Measurements from ENCODE around the gene SSTR3.

Gene SSTR3

GRCh38 chr22:37231406-37232139 is 19.3 kb upstream of the SSTR3 start:
- H3K27ac ChIP-seq (ENCODE audit: low read depth, low read length, poor library complexity, severe bottlenecking), result peak overlapping the region; percentile 88
- no peaks in the 10 kb centered on the region for H3K9me2 ChIP-seq (ENCODE audit: low read depth, low read length)
- TF ChIP-seq CTCF (IDR thresholded peaks at IDR 0.05; ENCODE audit: low read length) (no peak), EZH2 (IDR thresholded peaks at IDR 0.05; ENCODE audit: borderline replicate concordance, low read length) (no peak)
- H4K20me1 ChIP-seq (ENCODE audit: insufficient read depth, low read length), result no peaks in the 10 kb centered on the region
- H3K4me1 ChIP-seq (ENCODE audit: insufficient read depth, low read length, severe bottlenecking), result peaks cover 71% of the 10 kb centered on the region
- H3K36me3 ChIP-seq (ENCODE audit: insufficient read depth, low read length), result peaks cover 78% of the 10 kb centered on the region
- H2AFZ ChIP-seq (ENCODE audit: low read length), result no peak overlapping the region
- H3K79me2 ChIP-seq (ENCODE audit: insufficient read depth, low read length), result no peaks in the 10 kb centered on the region
- H3K4me2 ChIP-seq (ENCODE audit: low read length), result peak overlapping the region; percentile 24; the same call in 1 of the 2 replicates
- H3F3A ChIP-seq (ENCODE audit: insufficient read depth, low read length), result no peaks in the 10 kb centered on the region
- no peaks in the 10 kb centered on the region for H3K9me3 ChIP-seq (ENCODE audit: low read length)
- no peak overlapping the region for H3K4me3 ChIP-seq (ENCODE audit: low read depth, low read length, poor library complexity, severe bottlenecking)
- no peak overlapping the region; the same call in 1 of the 2 replicates for H3K9ac ChIP-seq (ENCODE audit: low read length)
- no peaks in the 10 kb centered on the region for H3K27me3 ChIP-seq (ENCODE audit: insufficient read depth, low read length)

DNA sequence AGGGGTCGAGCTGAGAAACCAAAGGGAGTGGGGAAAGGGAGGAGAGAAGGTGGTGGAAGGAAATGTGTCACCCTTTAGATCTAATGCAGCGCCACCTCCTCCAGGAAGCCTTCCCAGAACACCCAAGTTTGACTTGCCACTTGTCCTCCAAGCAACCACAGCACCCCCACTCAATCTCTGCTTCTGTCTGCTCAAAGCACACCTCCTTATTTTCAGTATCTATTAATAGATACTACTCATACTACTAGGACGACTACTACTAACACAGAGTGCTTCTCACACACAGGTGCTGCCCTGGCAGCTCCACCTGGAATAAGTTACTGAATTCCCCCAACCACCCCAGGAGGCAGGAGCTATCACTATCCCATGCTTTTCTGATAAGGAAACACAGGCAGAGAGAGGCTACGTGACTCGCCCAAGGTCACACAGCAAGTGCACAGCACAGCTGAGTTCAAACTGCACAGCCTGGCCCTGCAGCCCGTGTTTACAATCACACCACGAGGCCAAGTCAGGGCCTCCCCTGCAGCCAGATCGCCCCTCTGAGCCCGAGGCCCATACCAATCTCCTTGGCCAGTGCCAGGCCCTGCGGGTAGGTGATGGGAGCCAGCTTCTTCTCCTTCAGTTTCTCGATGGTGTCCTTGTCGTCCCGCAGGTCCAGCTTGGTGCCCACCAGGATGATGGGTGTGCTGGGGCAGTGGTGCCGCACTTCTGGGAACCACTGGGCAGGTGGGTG is 18.6 kb upstream of the SSTR3 start:
- Histone ChIP-seq H3K4me3 (ENCODE audit: low read depth, low read length, poor library complexity, severe bottlenecking) (no peak overlapping the region), H2AFZ (ENCODE audit: low read length) (no peak overlapping the region), H3K27ac (ENCODE audit: low read depth, low read length, poor library complexity, severe bottlenecking) (peak overlapping the region; percentile 88), H3K4me1 (ENCODE audit: insufficient read depth, low read length, severe bottlenecking) (peaks cover 64% of the 10 kb centered on the region), H3K27me3 (ENCODE audit: insufficient read depth, low read length) (no peaks in the 10 kb centered on the region), H3K36me3 (ENCODE audit: insufficient read depth, low read length) (peaks cover 78% of the 10 kb centered on the region), H3K4me2 (ENCODE audit: low read length) (peak overlapping the region; percentile 24; the same call in 1 of the 2 replicates), H3K9ac (ENCODE audit: low read length) (no peak overlapping the region; the same call in 1 of the 2 replicates), H3K79me2 (ENCODE audit: insufficient read depth, low read length) (no peaks in the 10 kb centered on the region), H4K20me1 (ENCODE audit: insufficient read depth, low read length) (no peaks in the 10 kb centered on the region), H3F3A (ENCODE audit: insufficient read depth, low read length) (no peaks in the 10 kb centered on the region), H3K9me2 (ENCODE audit: low read depth, low read length) (no peaks in the 10 kb centered on the region), H3K9me3 (ENCODE audit: low read length) (no peaks in the 10 kb centered on the region)
- TF ChIP-seq CTCF (IDR thresholded peaks at IDR 0.05; ENCODE audit: low read length), result no peak
- no peak for TF ChIP-seq EZH2 (IDR thresholded peaks at IDR 0.05; ENCODE audit: borderline replicate concordance, low read length)

DNA sequence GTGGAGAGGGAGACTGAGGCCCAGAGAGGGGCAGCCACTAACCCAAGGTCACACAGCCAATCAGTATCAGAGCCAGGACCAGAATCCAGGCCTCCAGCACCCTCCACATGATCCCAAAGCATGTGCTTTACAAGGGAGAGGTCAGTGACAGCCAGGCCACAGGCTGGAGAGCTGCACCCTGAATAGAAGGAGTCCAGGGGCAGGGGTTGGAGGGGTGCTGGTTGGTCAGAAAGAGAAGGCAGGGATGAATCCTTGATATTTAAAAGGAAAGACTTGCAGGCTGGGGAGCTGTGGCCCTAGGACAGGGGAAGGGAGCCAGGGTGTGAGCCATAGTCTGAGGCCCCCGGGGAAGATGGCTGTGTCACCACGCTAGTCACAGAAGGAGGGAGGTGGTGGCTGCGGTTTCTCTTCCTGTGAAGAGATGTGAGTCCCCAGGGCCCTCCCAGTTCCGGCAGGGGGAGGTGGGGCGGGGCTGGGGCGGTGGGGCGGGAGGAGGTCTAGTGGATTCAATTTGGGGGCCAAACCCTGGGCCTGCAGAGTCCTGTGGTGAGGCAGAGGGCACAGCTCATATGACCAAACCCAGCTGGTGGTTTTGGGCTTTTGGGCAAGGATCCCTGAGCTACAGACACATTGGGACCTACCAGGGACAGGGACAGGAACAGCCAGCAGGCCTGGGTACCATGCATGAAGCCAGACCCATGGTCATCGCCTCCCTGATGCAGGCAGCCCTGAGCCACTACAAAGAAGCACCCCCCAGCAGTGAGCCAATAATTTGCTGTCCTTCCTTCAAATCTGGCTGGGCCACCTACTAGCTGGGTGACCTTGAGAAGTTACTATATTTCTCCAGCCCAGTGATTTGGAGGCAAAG is 17.8 kb upstream of the SSTR3 start:
- TF ChIP-seq EZH2 (IDR thresholded peaks at IDR 0.05; ENCODE audit: borderline replicate concordance, low read length) (no peak), CTCF (IDR thresholded peaks at IDR 0.05; ENCODE audit: low read length) (no peak)
- H3K4me3 ChIP-seq (ENCODE audit: low read depth, low read length, poor library complexity, severe bottlenecking), result peak overlapping the region; percentile 35
- no peaks in the 10 kb centered on the region for H3F3A ChIP-seq (ENCODE audit: insufficient read depth, low read length)
- no peak overlapping the region for H2AFZ ChIP-seq (ENCODE audit: low read length)
- peak overlapping the region; percentile 88 for H3K27ac ChIP-seq (ENCODE audit: low read depth, low read length, poor library complexity, severe bottlenecking)
- H3K27me3 ChIP-seq (ENCODE audit: insufficient read depth, low read length), result no peaks in the 10 kb centered on the region
- H3K79me2 ChIP-seq (ENCODE audit: insufficient read depth, low read length), result no peaks in the 10 kb centered on the region
- H3K9ac ChIP-seq (ENCODE audit: low read length), result peak overlapping the region; percentile 83
- peaks cover 80% of the 10 kb centered on the region for H3K36me3 ChIP-seq (ENCODE audit: insufficient read depth, low read length)
- peaks cover 56% of the 10 kb centered on the region for H3K4me1 ChIP-seq (ENCODE audit: insufficient read depth, low read length, severe bottlenecking)
- peak overlapping the region; percentile 61 for H3K4me2 ChIP-seq (ENCODE audit: low read length)
- H3K9me2 ChIP-seq (ENCODE audit: low read depth, low read length), result no peaks in the 10 kb centered on the region
- no peaks in the 10 kb centered on the region for H3K9me3 ChIP-seq (ENCODE audit: low read length)
- H4K20me1 ChIP-seq (ENCODE audit: insufficient read depth, low read length), result no peaks in the 10 kb centered on the region
